Measurements from ENCODE around the gene MRGPRD.

The MRGPRD gene

GRCh38 chr11:68934666-68935065 is 46.1 kb downstream of the MRGPRD start:
- Histone ChIP-seq H3K27me3 (ENCODE audit: low read depth, low read length) (no peaks in the 10 kb centered on the region), H3K9me3 (ENCODE audit: insufficient read depth, low read length) (no peaks in the 10 kb centered on the region), H4K20me1 (ENCODE audit: insufficient read depth, low read length) (no peaks in the 10 kb centered on the region), H3K36me3 (replicated peaks; ENCODE audit: low read depth, low read length) (peaks cover 47% of the 10 kb centered on the region), H3K4me1 (ENCODE audit: low read length) (no peaks in the 10 kb centered on the region), H3K9ac (ENCODE audit: low read length) (no peak overlapping the region), H3K4me2 (ENCODE audit: low read length) (no peak overlapping the region), H3K79me2 (ENCODE audit: low read length) (no peaks in the 10 kb centered on the region), H3K27ac (ENCODE audit: low read length) (no peak overlapping the region), H2AFZ (ENCODE audit: low read depth, low read length) (no peak overlapping the region), H3K4me3 (ENCODE audit: low read length) (no peak overlapping the region)
- TF ChIP-seq EZH2phosphoT487 (IDR thresholded peaks at IDR 0.05; ENCODE audit: low read depth) (no peak), CTCF (IDR thresholded peaks at IDR 0.05; ENCODE audit: low read depth, low read length) (no peak)

- no peak overlapping the region for H3K9ac ChIP-seq (ENCODE audit: low read length)
- no peaks in the 10 kb centered on the region for H3K79me2 ChIP-seq (ENCODE audit: low read length)
- no peaks in the 10 kb centered on the region for H3K27me3 ChIP-seq (ENCODE audit: low read depth, low read length)
- no peaks in the 10 kb centered on the region for H3K4me1 ChIP-seq (ENCODE audit: low read length)
- H3K36me3 ChIP-seq (replicated peaks; ENCODE audit: low read depth, low read length), result peaks cover 50% of the 10 kb centered on the region
- H3K4me2 ChIP-seq (ENCODE audit: low read length), result no peak overlapping the region
- no peak overlapping the region for H2AFZ ChIP-seq (ENCODE audit: low read depth, low read length)
- no peak overlapping the region for H3K4me3 ChIP-seq (ENCODE audit: low read length)
- TF ChIP-seq EZH2phosphoT487 (IDR thresholded peaks at IDR 0.05; ENCODE audit: low read depth) (no peak), CTCF (IDR thresholded peaks at IDR 0.05; ENCODE audit: low read depth, low read length) (no peak)
- no peaks in the 10 kb centered on the region for H3K9me3 ChIP-seq (ENCODE audit: insufficient read depth, low read length)
- H3K27ac ChIP-seq (ENCODE audit: low read length), result no peak overlapping the region
- no peaks in the 10 kb centered on the region for H4K20me1 ChIP-seq (ENCODE audit: insufficient read depth, low read length)
Observed at GRCh38 chr11:68934321-68934645, 46.5 kb downstream of the MRGPRD start.

GRCh38 chr11:68933605-68934320 is 47.0 kb downstream of the MRGPRD start:
- TF ChIP-seq CTCF (IDR thresholded peaks at IDR 0.05; ENCODE audit: low read depth, low read length) (no peak), EZH2phosphoT487 (IDR thresholded peaks at IDR 0.05; ENCODE audit: low read depth) (no peak)
- peaks cover 56% of the 10 kb centered on the region for H3K36me3 ChIP-seq (replicated peaks; ENCODE audit: low read depth, low read length)

GRCh38 chr11:68932933-68933577 is 47.7 kb downstream of the MRGPRD start:
- H3K9ac ChIP-seq (ENCODE audit: low read length), result no peak overlapping the region
- no peak overlapping the region for H3K4me2 ChIP-seq (ENCODE audit: low read length)
- no peak overlapping the region for H2AFZ ChIP-seq (ENCODE audit: low read depth, low read length)
- peaks cover 3% of the 10 kb centered on the region; the same call in 1 of the 2 replicates for H4K20me1 ChIP-seq (ENCODE audit: insufficient read depth, low read length)
- H3K27me3 ChIP-seq (ENCODE audit: low read depth, low read length), result no peaks in the 10 kb centered on the region
- no peak overlapping the region for H3K4me3 ChIP-seq (ENCODE audit: low read length)
- no peak overlapping the region for H3K27ac ChIP-seq (ENCODE audit: low read length)
- no peaks in the 10 kb centered on the region for H3K79me2 ChIP-seq (ENCODE audit: low read length)
- no peak for TF ChIP-seq CTCF (IDR thresholded peaks at IDR 0.05; ENCODE audit: low read depth, low read length)
- no peaks in the 10 kb centered on the region for H3K4me1 ChIP-seq (ENCODE audit: low read length)
- peaks cover 55% of the 10 kb centered on the region for H3K36me3 ChIP-seq (replicated peaks; ENCODE audit: low read depth, low read length)
- H3K9me3 ChIP-seq (ENCODE audit: insufficient read depth, low read length), result no peaks in the 10 kb centered on the region

More at GRCh38 chr11:68933605-68934320, 47.0 kb downstream of the MRGPRD start:
- Histone ChIP-seq H3K9me3 (ENCODE audit: insufficient read depth, low read length) (no peaks in the 10 kb centered on the region), H3K27me3 (ENCODE audit: low read depth, low read length) (no peaks in the 10 kb centered on the region), H3K4me2 (ENCODE audit: low read length) (no peak overlapping the region), H3K4me1 (ENCODE audit: low read length) (no peaks in the 10 kb centered on the region), H3K79me2 (ENCODE audit: low read length) (no peaks in the 10 kb centered on the region), H3K4me3 (ENCODE audit: low read length) (no peak overlapping the region), H4K20me1 (ENCODE audit: insufficient read depth, low read length) (no peaks in the 10 kb centered on the region), H3K9ac (ENCODE audit: low read length) (no peak overlapping the region), H2AFZ (ENCODE audit: low read depth, low read length) (no peak overlapping the region), H3K27ac (ENCODE audit: low read length) (no peak overlapping the region)
